Adrenal gland (tissue), 5 donors: ENCODE data around the gene TM4SF4.

Experiments used
- CTCF ChIP-seq, 6 experiments: fragments of 450-650 bp in 4 of 6; fragments of 200-600 bp in 2 of 6; sonication (generic) in 1 of 6; IDR thresholded peaks; 1 replicate in 5 of 6; 2 replicates in 1 of 6; pipeline versions ENCODE4 v1.5.1 to v1.8.0; 2016 to 2021; ENCODE audit warnings: antibody characterized with exemption in 6 of 6, mild to moderate bottlenecking in 2 of 6, moderate library complexity in 1 of 6
- POLR2A ChIP-seq, 2 donors: fragments of 450-650 bp; IDR thresholded peaks; one replicate each; pipeline ENCODE4 v1.6.1; 2017; ENCODE audit warnings: antibody characterized with exemption in 2 of 2, mild to moderate bottlenecking in 2 of 2, moderate library complexity in 1 of 2
- donor health status: DM: no; HTN: no; CAD: no.

GRCh38 chr3:149476225-149476624 lies 1.7 kb downstream of the TM4SF4 start:
- TF ChIP-seq CTCF (IDR thresholded peaks at IDR 0.05) (no peak), POLR2A (IDR thresholded peaks at IDR 0.05) (no peak)
